ENCODE data around the gene AVL9. TPM values are rescaled to one million over a fixed set of nuclear protein-coding genes. Genes with fewer than 3 reads are reported as not detected.
A peak's percentile ranks its signal among the peaks of the same experiment; 100 is the strongest.

The AVL9 gene
- total and polyA plus RNA-seq, 9 of the 15 experiments (the other 6 are each of a cell fraction or from before 2014, with no cell fraction given) = 6.4 to 66.2 (median 30.1) TPM

DNA sequence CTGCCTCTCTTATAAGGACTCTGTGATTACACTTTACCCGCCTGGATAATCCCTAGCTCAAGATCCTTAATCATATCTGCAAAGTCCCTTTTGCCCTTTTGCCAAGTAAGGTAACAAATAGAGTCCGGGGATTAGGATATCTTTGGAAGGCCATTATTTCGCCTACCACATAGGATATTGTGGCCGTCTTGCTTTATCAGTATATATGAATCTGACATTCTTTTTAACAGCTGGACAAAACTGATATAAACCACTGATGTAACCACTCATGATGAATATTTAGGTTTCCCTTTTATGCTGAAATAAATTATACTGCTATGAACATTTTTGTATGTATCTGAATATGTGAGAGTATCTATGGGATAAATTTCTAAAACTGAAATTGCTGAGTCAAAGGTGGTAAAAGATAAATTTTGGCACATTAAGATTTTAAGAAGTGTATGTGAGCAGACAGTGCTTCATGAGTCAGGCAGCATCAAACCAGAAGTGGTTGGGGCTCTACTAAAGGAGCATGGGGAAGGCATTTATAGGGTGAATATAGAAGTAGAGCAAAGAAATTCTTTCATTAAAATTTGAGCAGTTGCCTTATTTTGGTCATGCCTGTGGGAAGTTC is 44.7 kb downstream of the AVL9 start (continued):
- TF ChIP-seq FOXJ3 (CRISPR knock-in tag; IDR thresholded peaks at IDR 0.05) (no peak), STAG1 (CRISPR knock-in tag; IDR thresholded peaks at IDR 0.05; ENCODE audit: borderline replicate concordance) (no peak), ATF7 (IDR thresholded peaks at IDR 0.05) (no peak), FOS (IDR thresholded peaks at IDR 0.05; ENCODE audit: extremely low read depth, insufficient read length) (no peak), PRPF4 (IDR thresholded peaks at IDR 0.05; ENCODE audit: insufficient read depth, low read depth, low read length, poor library complexity, severe bottlenecking) (no peak), THRAP3 (IDR thresholded peaks at IDR 0.05; ENCODE audit: borderline replicate concordance) (no peak), ZFPM2 (CRISPR knock-in tag; IDR thresholded peaks at IDR 0.05) (no peak), ZNF655 (CRISPR knock-in tag; IDR thresholded peaks at IDR 0.05) (no peak), L3MBTL2 (IDR thresholded peaks at IDR 0.05) (no peak), PTRF (tag; IDR thresholded peaks at IDR 0.05) (no peak), CCAR2 (IDR thresholded peaks at IDR 0.05; ENCODE audit: low read depth, low read length) (no peak), HMGN3 (IDR thresholded peaks at IDR 0.05; ENCODE audit: borderline replicate concordance, extremely low read depth, insufficient read length, low read depth, low read length) (no peak), NFE2 (IDR thresholded peaks at IDR 0.05; ENCODE audit: low read depth) (peak; percentile 34; the same call in 1 of the 2 replicates), ZNF609 (CRISPR knock-in tag; IDR thresholded peaks at IDR 0.05; ENCODE audit: borderline replicate concordance) (no peak), SOX6 (IDR thresholded peaks at IDR 0.05) (peak; percentile 37; the same call in 1 of the 2 replicates), ASH1L (IDR thresholded peaks at IDR 0.05; ENCODE audit: borderline replicate concordance, low read depth, partially characterized antibody) (no peak), ZNF75A (CRISPR knock-in tag; IDR thresholded peaks at IDR 0.05) (no peak), EHMT2 (IDR thresholded peaks at IDR 0.05) (0 out of 2 replicates have a peak, but pooled peaks have one; percentile 20), FOXK1 (CRISPR knock-in tag; IDR thresholded peaks at IDR 0.05; ENCODE audit: borderline replicate concordance) (no peak), SRF (CRISPR knock-in tag; IDR thresholded peaks at IDR 0.05) (0 out of 4 replicates have a peak, but pooled peaks of 1 of the 2 experiments have one; percentile 33), NCOA1 (IDR thresholded peaks at IDR 0.05; ENCODE audit: low read depth) (no peak)
- TF ChIP-seq, protein P1, sequence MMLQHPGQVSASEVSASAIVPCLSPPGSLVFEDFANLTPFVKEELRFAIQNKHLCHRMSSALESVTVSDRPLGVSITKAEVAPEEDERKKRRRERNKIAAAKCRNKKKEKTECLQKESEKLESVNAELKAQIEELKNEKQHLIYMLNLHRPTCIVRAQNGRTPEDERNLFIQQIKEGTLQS (IDR thresholded peaks at IDR 0.05) = no peak; the same call in 1 of the 2 replicates
- TF ChIP-seq, protein P1 (CRISPR knock-in tag; conservative IDR thresholded peaks at IDR 0.05) = no peak

All from K562 (cell line).